ENCODE measurements around the gene BLOC1S3. TPM values are rescaled to one million over a fixed set of nuclear protein-coding genes. Genes with fewer than 3 reads are reported as not detected.

The BLOC1S3 gene
- total and polyA plus RNA-seq, 2 of the 13 experiments (the other 11 are each of a cell fraction or from before 2014, with no cell fraction given): 4.3 to 4.8 TPM

- TF ChIP-seq ZNF142 (CRISPR knock-in tag; IDR thresholded peaks at IDR 0.05) (no peak), NCOA1 (CRISPR knock-in tag; IDR thresholded peaks at IDR 0.05) (no peak), ZNF446 (CRISPR knock-in tag; IDR thresholded peaks at IDR 0.05) (no peak), REST (IDR thresholded peaks at IDR 0.05; ENCODE audit: borderline replicate concordance in 1 of 2, low read depth in 1 of 2, low read length in 2 of 2) (no peak), ZUFSP (CRISPR knock-in tag; IDR thresholded peaks at IDR 0.05; ENCODE audit: borderline replicate concordance) (no peak), PRDM4 (CRISPR knock-in tag; IDR thresholded peaks at IDR 0.05; ENCODE audit: borderline replicate concordance) (no peak), ZNF430 (CRISPR knock-in tag; IDR thresholded peaks at IDR 0.05) (no peak), CCAR2 (optimal IDR thresholded peaks at IDR 0.05; ENCODE audit: low read depth, low read length) (no peak), GMEB1 (CRISPR knock-in tag; IDR thresholded peaks at IDR 0.05; ENCODE audit: borderline replicate concordance) (no peak), SCMH1 (CRISPR knock-in tag; IDR thresholded peaks at IDR 0.05; ENCODE audit: borderline replicate concordance) (no peak), MAX (IDR thresholded peaks at IDR 0.05) (no peak)
Measured at GRCh38 chr19:45179892-45180370, 1.3 kb downstream of the BLOC1S3 start (continued).

Data from HepG2 (cell line).